Activated CD4-positive, alpha-beta T cell treated with anti-CD3 and anti-CD28 coated beads, Interleukin-2, Interleukin-6, amounts not matched to agents 100 ng/mL and 50 ng/mL, durations not matched to agents 16 hours and 8 hours (primary cell): Measurements from ENCODE around the gene KIF3B.
"Not testable (repeated sequence)": the region's sequence is repeated elsewhere in the genome, so short reads cannot be mapped to it uniquely, and the experiment has no call there.

Source experiments
- DNase-seq: peaks from one replicate; pipeline ENCODE4 v3.0.0-alpha.2; 2020

The KIF3B gene

GRCh38 chr20:32249030-32249738 is 28.3 kb upstream of the KIF3B start:
- peak; percentile 73 for DNase-seq

GRCh38 chr20:32251470-32251869 is 26.0 kb upstream of the KIF3B start:
- no peak for DNase-seq

- peak; percentile 71 for DNase-seq
These were observed 25.3 kb upstream of the KIF3B start for GRCh38 chr20:32252189-32252588.

- DNase-seq, result not testable (repeated sequence)
These were observed 16.5 kb upstream of the KIF3B start for GRCh38 chr20:32260973-32261372.

- DNase-seq, result no peak
These were observed 15.8 kb upstream of the KIF3B start for GRCh38 chr20:32261644-32262043.

- no peak for DNase-seq
These were observed 14.0 kb upstream of the KIF3B start for GRCh38 chr20:32263398-32263954.

GRCh38 chr20:32271620-32272019 is 5.8 kb upstream of the KIF3B start:
- no peak for DNase-seq

GRCh38 chr20:32274359-32274758 is 3.1 kb upstream of the KIF3B start:
- no peak for DNase-seq

- DNase-seq, result not testable (repeated sequence)
These were observed 2.3 kb upstream of the KIF3B start for GRCh38 chr20:32275163-32275562.

- peak; percentile 28 for DNase-seq
These were observed 770 bp downstream of the KIF3B start for GRCh38 chr20:32278199-32278643.

- peak; percentile 32 for DNase-seq
These were observed 4.3 kb downstream of the KIF3B start for GRCh38 chr20:32281711-32282110.

GRCh38 chr20:32282461-32282860 is 5.0 kb downstream of the KIF3B start:
- no peak for DNase-seq

GRCh38 chr20:32285082-32285620 is 7.7 kb downstream of the KIF3B start:
- peak; percentile 74 for DNase-seq

GRCh38 chr20:32285621-32286371 is 8.3 kb downstream of the KIF3B start:
- DNase-seq, result peak; percentile 86

- no peak for DNase-seq
These were observed 9.8 kb downstream of the KIF3B start for GRCh38 chr20:32287231-32287638.

- DNase-seq, result no peak
These were observed 10.9 kb downstream of the KIF3B start for GRCh38 chr20:32288225-32288849.

GRCh38 chr20:32289299-32289660 is 11.8 kb downstream of the KIF3B start:
- DNase-seq, result not testable (repeated sequence)

- DNase-seq, result no peak
These were observed 12.4 kb downstream of the KIF3B start for GRCh38 chr20:32289661-32290431.

GRCh38 chr20:32291166-32291565 is 13.7 kb downstream of the KIF3B start:
- no peak for DNase-seq

- no peak for DNase-seq
These were observed 15.1 kb downstream of the KIF3B start for GRCh38 chr20:32292548-32292947.

- DNase-seq, result no peak
These were observed 16.6 kb downstream of the KIF3B start for GRCh38 chr20:32294071-32294470.

- DNase-seq, result no peak
These were observed 19.0 kb downstream of the KIF3B start for GRCh38 chr20:32296412-32296811.
